Measurements from ENCODE around the gene ZNF329. TPM values are rescaled to one million over a fixed set of nuclear protein-coding genes. Genes with fewer than 3 reads are reported as not detected.

The ZNF329 gene
- total and polyA plus RNA-seq, 9 of the 15 experiments (the other 6 are each of a cell fraction or from before 2014, with no cell fraction given), result 0.21 to 3.6 (median 2.2) TPM

DNA sequence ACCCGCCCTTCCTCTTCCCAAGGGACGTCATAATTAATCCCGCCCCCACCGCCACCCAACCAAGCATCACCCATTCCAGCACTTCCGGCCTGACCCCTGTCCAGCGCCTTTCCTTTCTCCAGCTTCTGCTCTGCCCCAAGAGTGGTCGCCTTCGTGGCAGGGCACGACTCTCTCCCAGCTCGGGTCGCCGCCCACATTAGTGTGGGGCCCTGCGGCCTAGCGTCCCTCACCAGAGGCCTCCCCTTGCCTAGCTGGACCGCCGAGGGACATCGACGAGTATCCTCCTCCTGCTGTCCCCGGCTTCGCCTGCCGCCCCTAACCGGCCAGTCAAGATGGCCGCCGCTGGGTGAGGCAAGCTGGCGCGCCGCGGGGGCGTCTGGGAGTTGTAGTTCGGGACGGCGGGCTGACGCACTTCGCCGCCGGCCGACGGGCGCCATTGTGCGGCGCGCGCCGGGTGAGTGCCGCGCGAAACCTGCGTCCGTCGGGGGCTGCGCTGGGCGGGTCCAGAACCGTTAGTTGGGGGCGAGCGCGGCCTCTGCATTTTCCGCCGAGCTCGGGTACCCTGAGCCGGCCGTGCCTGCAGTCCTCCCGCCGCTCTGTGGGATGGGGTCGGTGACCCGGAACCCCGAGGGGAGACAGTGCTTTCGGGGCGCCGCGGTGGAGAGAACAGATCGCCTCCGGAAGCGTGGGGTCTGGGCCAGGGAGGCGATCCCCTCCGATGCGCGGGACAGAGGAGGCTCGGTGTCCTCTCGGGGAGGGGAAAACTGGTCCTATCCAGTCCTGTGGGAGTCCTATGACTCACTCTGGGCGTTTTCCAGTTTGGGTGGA is 32.6 kb upstream of the ZNF329 start, which contains the start of gene ZNF274 (continued):
- 0 out of 4 replicates have a peak, but pooled peaks of 1 of the 2 experiments have one; percentile 62 for TF ChIP-seq FOXA3 (CRISPR knock-in tag; conservative IDR thresholded peaks at IDR 0.05 in 1 of 2, IDR thresholded peaks at IDR 0.05 in 1 of 2)
- no peak for TF ChIP-seq USF2 (CRISPR knock-in tag; IDR thresholded peaks at IDR 0.05)
- no peak for TF ChIP-seq PURB (CRISPR knock-in tag; IDR thresholded peaks at IDR 0.05; ENCODE audit: low read depth)
- TF ChIP-seq RFX5 (IDR thresholded peaks at IDR 0.05; ENCODE audit: low read depth, low read length), result no peak
- TF ChIP-seq DACH1 (IDR thresholded peaks at IDR 0.05; ENCODE audit: partially characterized antibody), result no peak
- TF ChIP-seq PML (IDR thresholded peaks at IDR 0.05; ENCODE audit: low read length), result peak; percentile 75
- no peak for TF ChIP-seq ZNF239 (CRISPR knock-in tag; IDR thresholded peaks at IDR 0.05)
- peak; percentile 76 to 78 for TF ChIP-seq NRF1 (conservative IDR thresholded peaks at IDR 0.05 in 1 of 2, IDR thresholded peaks at IDR 0.05 in 1 of 2)
- TF ChIP-seq, protein P1, sequence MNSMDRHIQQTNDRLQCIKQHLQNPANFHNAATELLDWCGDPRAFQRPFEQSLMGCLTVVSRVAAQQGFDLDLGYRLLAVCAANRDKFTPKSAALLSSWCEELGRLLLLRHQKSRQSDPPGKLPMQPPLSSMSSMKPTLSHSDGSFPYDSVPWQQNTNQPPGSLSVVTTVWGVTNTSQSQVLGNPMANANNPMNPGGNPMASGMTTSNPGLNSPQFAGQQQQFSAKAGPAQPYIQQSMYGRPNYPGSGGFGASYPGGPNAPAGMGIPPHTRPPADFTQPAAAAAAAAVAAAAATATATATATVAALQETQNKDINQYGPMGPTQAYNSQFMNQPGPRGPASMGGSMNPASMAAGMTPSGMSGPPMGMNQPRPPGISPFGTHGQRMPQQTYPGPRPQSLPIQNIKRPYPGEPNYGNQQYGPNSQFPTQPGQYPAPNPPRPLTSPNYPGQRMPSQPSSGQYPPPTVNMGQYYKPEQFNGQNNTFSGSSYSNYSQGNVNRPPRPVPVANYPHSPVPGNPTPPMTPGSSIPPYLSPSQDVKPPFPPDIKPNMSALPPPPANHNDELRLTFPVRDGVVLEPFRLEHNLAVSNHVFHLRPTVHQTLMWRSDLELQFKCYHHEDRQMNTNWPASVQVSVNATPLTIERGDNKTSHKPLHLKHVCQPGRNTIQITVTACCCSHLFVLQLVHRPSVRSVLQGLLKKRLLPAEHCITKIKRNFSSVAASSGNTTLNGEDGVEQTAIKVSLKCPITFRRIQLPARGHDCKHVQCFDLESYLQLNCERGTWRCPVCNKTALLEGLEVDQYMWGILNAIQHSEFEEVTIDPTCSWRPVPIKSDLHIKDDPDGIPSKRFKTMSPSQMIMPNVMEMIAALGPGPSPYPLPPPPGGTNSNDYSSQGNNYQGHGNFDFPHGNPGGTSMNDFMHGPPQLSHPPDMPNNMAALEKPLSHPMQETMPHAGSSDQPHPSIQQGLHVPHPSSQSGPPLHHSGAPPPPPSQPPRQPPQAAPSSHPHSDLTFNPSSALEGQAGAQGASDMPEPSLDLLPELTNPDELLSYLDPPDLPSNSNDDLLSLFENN (IDR thresholded peaks at IDR 0.05; ENCODE audit: low read depth in 2 of 2, low read length in 2 of 2), result peak in 1 of 2 experiments; percentile 34; a peak in 1 of 4 replicates
- 0 out of 2 replicates have a peak, but pooled peaks have one; percentile 33 for TF ChIP-seq ZNF57 (CRISPR knock-in tag; IDR thresholded peaks at IDR 0.05)
- TF ChIP-seq CBFA2T2 (conservative IDR thresholded peaks at IDR 0.05), result no peak
- no peak for TF ChIP-seq DIDO1 (tag; IDR thresholded peaks at IDR 0.05; ENCODE audit: low read depth)
- no peak for TF ChIP-seq MAFF (IDR thresholded peaks at IDR 0.05; ENCODE audit: low read length)
- 0 out of 2 replicates have a peak, but pooled peaks have one; percentile 7 for TF ChIP-seq ZBTB33 (CRISPR knock-in tag; IDR thresholded peaks at IDR 0.05)
- no peak for TF ChIP-seq MBD1 (CRISPR knock-in tag; IDR thresholded peaks at IDR 0.05)
- TF ChIP-seq U2AF2 (optimal IDR thresholded peaks at IDR 0.05; ENCODE audit: low read depth, low read length), result no peak
- TF ChIP-seq ARID2 (IDR thresholded peaks at IDR 0.05), result no peak
- peak in 1 of 2 experiments; percentile 84; a peak in 2 of 4 replicates for TF ChIP-seq NONO (IDR thresholded peaks at IDR 0.05; ENCODE audit: low read depth in 2 of 2, low read length in 1 of 2)
- no peak for TF ChIP-seq CBFA2T3 (IDR thresholded peaks at IDR 0.05)
- no peak for TF ChIP-seq FOXJ2 (tag; IDR thresholded peaks at IDR 0.05)

All from K562 (cell line).